ENCODE measurements around the gene HNRNPK.

Gene HNRNPK

DNA sequence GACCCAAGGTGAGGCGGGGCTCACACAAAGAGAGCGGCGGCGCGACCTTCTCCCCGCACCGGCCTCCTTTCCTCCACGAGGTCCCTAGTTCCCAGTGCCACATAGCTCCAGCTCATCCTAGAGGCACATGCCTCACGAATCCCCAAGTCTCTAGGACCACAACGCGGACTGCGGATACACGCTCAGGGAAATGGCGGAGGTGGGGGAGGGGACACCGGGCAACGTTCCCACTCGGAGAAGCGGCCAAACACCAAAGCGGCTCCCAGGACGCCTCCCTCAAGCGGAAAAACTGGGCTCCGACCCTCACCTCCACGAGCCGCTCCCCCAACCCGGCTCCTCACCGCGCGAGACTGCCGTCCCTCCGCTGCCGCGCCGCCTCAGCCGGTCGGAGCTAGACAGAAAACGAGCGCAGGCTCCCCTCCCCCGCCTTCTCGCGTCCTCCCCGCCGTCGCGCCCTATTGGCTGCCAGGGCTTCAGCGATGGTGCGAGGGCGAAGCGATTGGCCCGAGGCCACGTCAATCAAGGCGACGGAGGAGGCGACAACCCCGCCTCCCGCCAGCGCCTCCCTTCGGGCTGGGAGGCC, at the start of gene HNRNPK:
Gene HNRNPK, minus strand, starts transcription at position 404 of the 583 bp plus-strand sequence. CDS start 1,963 bp downstream, outside the sequence.
- peak; percentile 91 for DNase-seq

GRCh38 chr9:84027201-84027600, 47.2 kb upstream of the HNRNPK start:
- DNase-seq: no peak

GRCh38 chr9:84024041-84024575, 44.1 kb upstream of the HNRNPK start:
- no peak for DNase-seq

DNA sequence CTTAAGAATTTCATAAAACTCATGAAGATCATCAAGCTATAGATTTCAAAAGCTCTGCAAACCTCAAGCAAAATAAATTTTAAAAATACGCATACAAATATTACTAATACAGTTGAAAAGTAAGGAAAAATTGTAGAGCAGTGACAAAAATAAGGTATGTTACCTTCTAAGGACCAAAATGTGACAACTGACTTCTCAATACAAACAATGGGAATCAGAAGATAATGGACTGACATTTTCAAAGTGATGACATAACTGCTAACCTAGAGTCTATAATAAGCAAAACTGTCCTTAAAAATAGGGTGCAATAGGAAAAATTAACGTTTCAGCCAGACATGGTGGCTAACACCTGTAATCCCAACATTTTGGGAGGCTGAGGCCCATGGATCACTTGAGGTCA, 27.6 kb upstream of the HNRNPK start:
- DNase-seq: no peak

- DNase-seq: no peak
Measured at GRCh38 chr9:84003246-84003645, 23.2 kb upstream of the HNRNPK start.

DNA sequence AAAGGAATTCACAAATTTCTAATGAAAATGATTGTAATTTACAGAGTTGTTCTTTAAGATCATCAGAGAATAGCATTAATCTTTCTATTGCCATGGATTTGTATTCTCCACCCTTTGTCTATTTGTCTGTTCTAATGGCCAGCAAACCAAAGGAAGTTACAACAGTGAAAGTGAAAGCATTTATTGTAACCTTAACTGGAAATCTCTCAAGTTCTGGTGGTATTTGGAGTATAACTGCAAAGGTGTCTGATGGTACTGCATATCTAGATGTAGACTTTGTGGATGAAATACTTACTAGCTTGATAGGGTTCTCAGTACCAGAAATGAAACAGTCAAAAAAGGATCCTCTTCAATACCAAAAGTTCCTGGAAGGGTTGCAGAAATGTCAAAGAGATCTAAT, 22.3 kb upstream of the HNRNPK start:
- DNase-seq: no peak

DNA sequence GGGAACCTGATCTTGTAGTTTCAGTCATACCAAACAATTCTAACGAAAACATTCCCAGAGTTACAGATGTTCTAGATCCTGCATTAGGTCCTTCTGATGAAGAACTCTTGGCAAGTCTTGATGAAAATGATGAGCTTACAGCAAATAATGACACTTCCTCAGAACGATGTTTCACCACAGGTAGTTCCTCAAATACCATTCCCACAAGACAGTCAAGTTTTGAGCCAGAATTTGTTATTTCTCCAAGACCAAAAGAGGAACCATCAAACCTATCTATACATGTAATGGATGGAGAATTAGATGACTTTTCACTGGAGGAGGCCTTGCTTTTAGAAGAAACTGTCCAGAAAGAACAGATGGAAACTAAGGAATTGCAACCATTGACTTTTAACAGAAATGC, 21.6 kb upstream of the HNRNPK start:
- DNase-seq: no peak

- DNase-seq: no peak
Measured at GRCh38 chr9:84000186-84000585, 20.2 kb upstream of the HNRNPK start.

DNA sequence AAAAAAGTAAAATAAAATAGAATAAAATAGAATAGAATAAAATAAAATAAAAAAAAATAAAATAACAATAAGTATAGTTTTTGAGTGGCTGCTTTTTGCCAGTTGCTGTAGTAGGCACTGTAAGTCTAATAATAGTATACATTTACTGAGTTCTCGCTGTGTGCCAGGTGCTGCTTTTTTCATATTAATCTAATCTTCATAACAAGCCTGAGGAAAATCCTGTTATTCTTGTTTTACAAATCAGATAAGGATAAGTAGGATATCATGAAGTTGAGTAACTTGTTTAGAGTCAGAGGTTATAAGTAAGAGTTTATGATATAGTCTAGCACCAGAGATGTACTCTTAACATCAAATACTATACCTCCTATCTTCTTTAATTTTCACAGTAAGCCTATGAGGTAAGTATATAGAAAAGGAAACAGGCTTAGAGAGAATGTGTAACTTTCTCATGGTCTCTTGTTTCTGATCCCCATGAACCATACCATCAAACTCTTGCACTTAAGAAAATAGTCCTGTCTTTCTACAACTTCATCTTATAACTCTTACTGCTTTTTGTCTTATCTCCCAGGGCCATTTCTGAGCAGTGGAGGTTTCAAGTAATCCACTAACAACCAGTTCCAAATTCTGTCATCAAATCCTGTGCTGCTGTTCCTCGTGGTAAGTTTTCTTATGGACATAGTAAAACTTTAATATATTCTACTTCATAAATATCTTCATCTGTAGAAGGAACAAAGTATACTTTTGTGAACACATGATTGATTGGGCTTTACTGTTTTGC, 19.3 kb upstream of the HNRNPK start:
- DNase-seq: no peak

DNA sequence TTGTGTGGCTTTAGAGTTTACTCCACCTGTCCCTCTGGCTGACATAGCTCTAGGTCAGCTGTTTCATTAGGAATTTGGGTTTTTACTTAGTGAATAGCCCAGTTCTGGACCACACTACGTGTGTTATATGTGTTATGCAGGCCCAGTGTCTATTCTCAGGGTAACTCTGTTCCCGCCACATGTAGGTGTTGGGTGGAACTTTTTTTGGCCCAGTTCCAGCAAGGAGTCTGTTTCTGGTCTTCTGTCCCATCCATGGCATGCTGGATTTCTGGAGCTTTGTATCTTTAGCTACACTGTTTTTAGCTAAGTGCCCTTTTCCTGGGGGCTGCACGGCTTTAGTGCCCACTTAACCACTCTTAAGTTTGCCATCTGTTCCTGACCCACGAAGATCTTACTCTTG, 16.1 kb upstream of the HNRNPK start:
- DNase-seq: no peak

DNA sequence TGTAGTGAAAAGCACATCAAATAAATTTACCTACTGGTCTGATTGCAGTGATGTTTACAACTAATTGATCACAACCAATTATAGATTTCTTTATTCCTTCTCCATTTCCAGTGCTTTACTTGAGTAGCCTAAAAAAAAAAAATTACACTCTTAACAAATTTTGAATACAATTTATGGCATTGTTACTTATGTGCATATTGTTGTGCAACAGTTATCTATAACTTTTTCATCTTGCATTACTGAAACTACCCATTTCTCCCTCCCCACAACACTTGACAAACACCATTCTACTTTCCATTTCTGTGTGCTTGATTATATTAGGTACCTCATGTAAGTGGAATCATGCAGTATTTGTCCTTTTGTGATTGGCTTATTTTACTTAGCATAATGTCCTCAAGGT, 12.9 kb upstream of the HNRNPK start:
- no peak for DNase-seq

GRCh38 chr9:83992407-83992806, 12.4 kb upstream of the HNRNPK start:
- no peak for DNase-seq

GRCh38 chr9:83991355-83991754, 11.3 kb upstream of the HNRNPK start:
- no peak for DNase-seq

GRCh38 chr9:83988411-83988810, 8.4 kb upstream of the HNRNPK start:
- DNase-seq: no peak

- no peak for DNase-seq
Measured at GRCh38 chr9:83987402-83987791, 7.4 kb upstream of the HNRNPK start.

- DNase-seq: no peak
Measured at GRCh38 chr9:83986765-83987401, 6.9 kb upstream of the HNRNPK start.

- DNase-seq: no peak
Measured at GRCh38 chr9:83986195-83986594, 6.2 kb upstream of the HNRNPK start.

DNA sequence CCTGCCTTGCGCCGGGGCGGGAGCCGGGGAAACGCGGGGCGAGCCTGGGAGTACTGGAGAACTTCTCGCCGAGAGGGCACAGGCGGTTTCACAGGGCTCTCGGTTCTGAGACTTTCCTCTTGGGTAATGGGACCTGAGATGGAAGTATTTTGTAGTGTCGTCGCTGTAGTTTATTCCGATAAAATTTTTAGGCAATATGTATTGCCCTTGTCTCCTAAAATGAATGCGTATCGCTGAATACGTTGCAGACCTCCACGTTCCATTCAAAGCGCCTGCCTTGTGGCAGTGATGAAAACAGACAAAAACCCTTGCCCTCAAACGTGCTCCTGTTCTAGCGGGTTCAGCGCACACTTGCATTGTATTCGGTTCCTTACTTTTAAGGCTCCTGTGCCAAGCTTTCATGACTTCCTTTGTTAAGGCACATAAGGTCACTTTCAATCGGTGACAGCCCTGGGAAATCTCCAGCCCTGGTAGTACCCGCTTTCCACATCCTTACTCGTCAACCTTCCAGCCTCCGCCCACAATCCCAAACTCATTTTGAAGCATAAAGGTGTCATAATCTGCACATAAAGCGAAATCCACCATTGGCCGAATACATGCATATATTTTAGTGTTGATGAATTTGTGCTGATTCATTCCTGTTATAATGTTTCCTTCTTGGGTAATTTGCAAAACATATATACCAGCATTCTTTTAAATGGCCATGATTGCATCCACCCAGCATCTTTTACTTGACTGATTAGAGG, 1.3 kb upstream of the HNRNPK start:
- peak; percentile 67 for DNase-seq

DNA sequence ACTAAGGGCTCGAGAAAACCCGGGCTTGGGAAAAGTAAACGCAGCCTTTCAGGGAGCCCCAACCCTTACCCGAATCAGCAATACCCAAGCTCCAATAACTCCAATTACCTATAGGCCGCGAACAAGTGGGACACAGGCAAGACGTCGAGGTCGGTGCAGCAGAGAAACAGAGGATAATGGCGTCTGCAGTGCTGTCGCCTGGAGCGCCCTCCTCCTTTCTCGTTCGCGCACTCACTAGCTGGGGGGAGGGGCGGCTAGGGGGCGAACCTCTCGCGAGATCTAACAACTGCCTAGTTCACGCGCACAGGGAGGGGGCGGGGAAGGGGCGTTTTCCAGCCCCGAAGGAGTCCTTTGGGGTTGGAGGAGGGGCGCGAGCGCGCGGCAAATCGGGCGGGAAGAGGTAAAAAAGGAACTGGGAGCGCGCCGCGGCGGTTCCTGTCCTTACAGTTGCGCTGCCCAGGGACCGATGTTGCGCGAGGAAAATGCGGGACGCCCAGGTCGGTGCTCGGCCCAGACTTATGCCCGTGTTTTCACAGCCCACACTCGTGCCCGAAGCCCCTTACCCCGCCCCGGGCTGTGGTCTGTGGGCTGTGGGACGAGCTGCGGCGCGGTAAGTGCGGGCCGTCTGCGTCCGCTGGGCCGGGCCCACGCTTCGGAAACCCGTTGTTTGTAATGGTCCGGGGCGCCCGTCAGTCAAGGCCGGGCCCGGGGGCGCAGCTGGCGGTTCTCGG, 545 bp upstream of the HNRNPK start, which contains the start of gene RMI1:
Gene RMI1, plus strand, starts transcription at position 411 of the 731 bp plus-strand sequence. CDS start 20,182 bp downstream, outside the sequence.
- DNase-seq: peak; percentile 91

DNA sequence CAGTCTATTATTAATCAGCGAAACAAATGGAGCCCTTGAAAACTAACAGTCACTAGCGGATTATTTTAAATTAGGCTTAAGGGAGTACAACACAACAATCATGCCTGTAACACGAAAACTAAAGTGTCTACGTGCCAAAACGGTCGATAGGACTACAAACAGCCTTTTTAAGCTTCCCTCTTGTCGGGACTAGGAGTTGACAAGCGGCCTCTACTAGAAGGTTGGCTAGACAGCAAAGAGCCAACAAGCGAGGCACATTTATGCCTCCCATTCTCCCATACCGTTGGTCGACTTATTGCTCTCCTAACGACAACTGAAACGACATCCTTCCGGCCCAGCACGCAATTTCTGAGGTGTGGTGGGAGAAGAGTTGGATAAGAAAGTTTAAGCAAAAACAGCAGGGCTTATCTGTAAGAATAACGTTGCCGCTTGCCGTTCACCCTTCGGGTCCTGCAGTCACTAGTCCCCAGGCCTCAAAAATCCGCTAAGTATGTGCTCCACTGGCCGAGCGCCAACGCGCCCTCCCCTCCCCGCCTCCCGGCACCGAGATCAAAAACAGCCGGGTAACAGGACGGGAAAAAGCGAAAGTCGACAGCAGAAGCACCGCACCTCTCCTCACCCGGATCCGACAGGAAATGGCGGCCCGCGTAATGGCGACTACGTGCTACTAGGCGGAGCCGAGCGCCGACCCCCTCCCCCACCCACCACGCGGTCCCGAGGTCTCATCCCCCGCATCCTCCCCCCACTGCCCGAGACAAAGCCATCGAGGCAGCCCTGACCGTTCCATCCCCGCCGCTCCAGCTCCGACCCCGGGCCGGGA, 813 bp downstream of the HNRNPK start:
- peak; percentile 23 for DNase-seq

DNA sequence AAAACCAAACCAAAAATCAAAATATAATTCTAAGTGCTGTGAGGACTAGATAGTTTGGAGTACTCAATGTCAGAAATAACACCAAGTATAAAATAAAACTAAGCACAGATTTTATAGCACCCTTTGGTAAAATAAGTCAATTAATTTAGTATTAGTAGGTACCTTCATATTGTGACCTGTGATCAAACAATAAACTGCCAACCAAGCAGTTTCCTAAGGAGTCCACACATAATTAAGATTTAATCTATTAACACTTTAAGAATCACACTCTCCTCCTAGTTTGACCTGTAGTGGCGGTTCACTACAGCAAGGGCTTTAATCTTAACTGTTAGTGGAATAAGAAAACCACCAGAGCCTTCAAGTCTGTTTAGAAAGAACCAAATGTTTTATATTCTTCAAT, 2.8 kb downstream of the HNRNPK start:
- DNase-seq: no peak

Measured in NCI-H1694 treated with DMSO at 0.1 percent for 48 hours (cell line).